Measurements from ENCODE around the gene ZNF358.

The ZNF358 gene

DNA sequence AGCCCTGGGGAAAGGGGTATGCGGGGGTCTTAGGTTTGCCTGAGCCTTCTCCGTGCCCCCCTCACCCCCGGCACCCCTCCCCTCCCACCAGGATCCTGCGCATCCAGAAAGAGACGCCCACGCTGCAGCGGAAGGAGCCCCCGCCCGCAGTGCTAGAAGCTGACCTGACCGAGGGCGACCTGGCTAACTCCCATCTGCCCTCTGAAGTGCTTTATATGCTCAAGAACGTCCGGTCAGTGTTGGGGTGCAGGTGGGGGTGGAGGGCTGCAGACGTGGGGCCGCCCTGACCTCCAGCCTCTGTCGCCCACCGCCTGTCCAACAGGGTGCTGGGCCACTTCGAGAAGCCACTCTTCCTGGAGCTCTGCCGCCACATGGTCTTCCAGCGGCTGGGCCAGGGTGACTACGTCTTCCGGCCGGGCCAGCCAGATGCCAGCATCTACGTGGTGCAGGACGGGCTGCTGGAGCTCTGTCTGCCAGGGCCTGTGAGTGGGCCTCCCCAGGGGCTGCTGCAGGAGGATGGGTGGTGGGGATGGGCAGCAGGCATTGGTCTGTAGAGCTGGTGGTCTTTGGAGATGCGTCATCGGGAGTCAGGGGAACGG lies 24.0 kb downstream of the ZNF358 start:
- no peaks in the 10 kb centered on the region for H3K27me3 ChIP-seq (ENCODE audit: insufficient read depth, low read length)
- TF ChIP-seq, protein P1, sequence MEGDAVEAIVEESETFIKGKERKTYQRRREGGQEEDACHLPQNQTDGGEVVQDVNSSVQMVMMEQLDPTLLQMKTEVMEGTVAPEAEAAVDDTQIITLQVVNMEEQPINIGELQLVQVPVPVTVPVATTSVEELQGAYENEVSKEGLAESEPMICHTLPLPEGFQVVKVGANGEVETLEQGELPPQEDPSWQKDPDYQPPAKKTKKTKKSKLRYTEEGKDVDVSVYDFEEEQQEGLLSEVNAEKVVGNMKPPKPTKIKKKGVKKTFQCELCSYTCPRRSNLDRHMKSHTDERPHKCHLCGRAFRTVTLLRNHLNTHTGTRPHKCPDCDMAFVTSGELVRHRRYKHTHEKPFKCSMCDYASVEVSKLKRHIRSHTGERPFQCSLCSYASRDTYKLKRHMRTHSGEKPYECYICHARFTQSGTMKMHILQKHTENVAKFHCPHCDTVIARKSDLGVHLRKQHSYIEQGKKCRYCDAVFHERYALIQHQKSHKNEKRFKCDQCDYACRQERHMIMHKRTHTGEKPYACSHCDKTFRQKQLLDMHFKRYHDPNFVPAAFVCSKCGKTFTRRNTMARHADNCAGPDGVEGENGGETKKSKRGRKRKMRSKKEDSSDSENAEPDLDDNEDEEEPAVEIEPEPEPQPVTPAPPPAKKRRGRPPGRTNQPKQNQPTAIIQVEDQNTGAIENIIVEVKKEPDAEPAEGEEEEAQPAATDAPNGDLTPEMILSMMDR (IDR thresholded peaks at IDR 0.05; ENCODE audit: low read length) = no peak
- TF ChIP-seq EZH2 (IDR thresholded peaks at IDR 0.05; ENCODE audit: borderline replicate concordance, low read length) = no peak
- H3K36me3 ChIP-seq (ENCODE audit: insufficient read depth, low read length) = peaks cover 47% of the 10 kb centered on the region
- no peak overlapping the region for H3K4me2 ChIP-seq (ENCODE audit: low read length)
- no peaks in the 10 kb centered on the region for H3K9me3 ChIP-seq (ENCODE audit: low read length)
- no peak overlapping the region for H3K27ac ChIP-seq (ENCODE audit: low read depth, low read length, poor library complexity, severe bottlenecking)
- peaks cover 8% of the 10 kb centered on the region for H3K4me1 ChIP-seq (ENCODE audit: insufficient read depth, low read length, severe bottlenecking)
- no peak overlapping the region for H2AFZ ChIP-seq (ENCODE audit: low read length)
- no peak overlapping the region for H3K9ac ChIP-seq (ENCODE audit: low read length)
- no peak overlapping the region for H3K4me3 ChIP-seq (ENCODE audit: low read depth, low read length, poor library complexity, severe bottlenecking)
- no peaks in the 10 kb centered on the region for H3F3A ChIP-seq (ENCODE audit: insufficient read depth, low read length)
- H3K79me2 ChIP-seq (ENCODE audit: insufficient read depth, low read length) = no peaks in the 10 kb centered on the region
- no peaks in the 10 kb centered on the region for H3K9me2 ChIP-seq (ENCODE audit: low read depth, low read length)
- no peaks in the 10 kb centered on the region for H4K20me1 ChIP-seq (ENCODE audit: insufficient read depth, low read length)

DNA sequence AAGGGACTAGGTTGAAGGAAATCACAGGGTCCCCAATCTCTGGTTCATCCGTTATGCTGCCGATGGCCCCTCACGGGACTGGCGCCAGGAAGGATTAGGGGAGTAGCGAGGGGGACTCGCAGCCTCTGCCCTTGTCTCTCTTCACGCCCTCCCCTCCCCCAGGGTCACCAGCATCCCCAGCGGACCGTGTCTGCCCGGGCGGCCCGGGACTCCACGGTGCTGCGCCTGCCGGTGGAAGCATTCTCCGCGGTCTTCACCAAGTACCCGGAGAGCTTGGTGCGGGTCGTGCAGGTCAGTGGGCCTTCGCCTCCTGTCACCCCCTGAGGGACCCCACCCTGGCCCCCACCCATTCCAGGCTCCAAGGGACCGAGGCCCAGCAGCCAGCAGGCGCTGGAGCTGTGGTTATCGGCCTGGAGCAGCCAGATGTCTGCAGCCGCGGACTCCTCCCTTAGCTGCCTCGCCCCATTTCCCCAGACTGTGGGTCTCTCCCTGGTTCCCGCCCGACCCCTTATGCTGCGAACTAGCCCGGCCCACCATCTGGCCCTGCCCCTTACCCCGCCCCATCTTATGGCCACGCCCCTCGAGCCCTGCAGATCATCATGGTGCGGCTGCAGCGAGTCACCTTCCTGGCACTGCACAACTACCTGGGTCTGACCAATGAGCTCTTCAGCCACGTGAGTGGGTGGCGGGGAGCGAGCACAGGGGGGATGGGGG lies 25.0 kb downstream of the ZNF358 start:
- Histone ChIP-seq H3K79me2 (ENCODE audit: insufficient read depth, low read length) (no peaks in the 10 kb centered on the region), H3K9me2 (ENCODE audit: low read depth, low read length) (no peaks in the 10 kb centered on the region), H3K27me3 (ENCODE audit: insufficient read depth, low read length) (no peaks in the 10 kb centered on the region), H3K9me3 (ENCODE audit: low read length) (no peaks in the 10 kb centered on the region), H3F3A (ENCODE audit: insufficient read depth, low read length) (no peaks in the 10 kb centered on the region), H3K4me3 (ENCODE audit: low read depth, low read length, poor library complexity, severe bottlenecking) (no peak overlapping the region), H4K20me1 (ENCODE audit: insufficient read depth, low read length) (no peaks in the 10 kb centered on the region), H3K4me2 (ENCODE audit: low read length) (no peak overlapping the region), H3K4me1 (ENCODE audit: insufficient read depth, low read length, severe bottlenecking) (peaks cover 8% of the 10 kb centered on the region), H3K27ac (ENCODE audit: low read depth, low read length, poor library complexity, severe bottlenecking) (no peak overlapping the region), H2AFZ (ENCODE audit: low read length) (no peak overlapping the region), H3K9ac (ENCODE audit: low read length) (no peak overlapping the region), H3K36me3 (ENCODE audit: insufficient read depth, low read length) (peaks cover 54% of the 10 kb centered on the region)
- TF ChIP-seq EZH2 (IDR thresholded peaks at IDR 0.05; ENCODE audit: borderline replicate concordance, low read length) = no peak
- TF ChIP-seq, protein P1 (IDR thresholded peaks at IDR 0.05; ENCODE audit: low read length) = no peak

DNA sequence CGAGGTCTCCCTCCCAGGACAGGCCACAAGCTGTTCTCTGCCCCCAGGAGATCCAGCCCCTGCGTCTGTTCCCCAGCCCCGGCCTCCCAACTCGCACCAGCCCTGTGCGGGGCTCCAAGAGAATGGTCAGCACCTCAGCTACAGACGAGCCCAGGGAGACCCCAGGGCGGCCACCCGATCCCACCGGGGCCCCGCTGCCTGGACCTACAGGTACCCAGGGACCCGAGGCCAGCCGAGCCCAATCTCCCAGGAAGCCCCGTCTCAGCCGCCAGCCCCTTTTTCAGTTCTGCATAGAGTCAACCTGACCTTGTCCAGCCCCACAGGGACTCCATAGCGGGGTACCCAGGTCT lies 25.5 kb downstream of the ZNF358 start:
- no peak overlapping the region for H3K9ac ChIP-seq (ENCODE audit: low read length)

More for the DNA sequence above, 25.5 kb downstream of the ZNF358 start:
- no peaks in the 10 kb centered on the region for H3F3A ChIP-seq (ENCODE audit: insufficient read depth, low read length)
- no peaks in the 10 kb centered on the region for H4K20me1 ChIP-seq (ENCODE audit: insufficient read depth, low read length)
- no peak overlapping the region for H3K27ac ChIP-seq (ENCODE audit: low read depth, low read length, poor library complexity, severe bottlenecking)
- TF ChIP-seq, protein P1 (IDR thresholded peaks at IDR 0.05; ENCODE audit: low read length) = no peak
- TF ChIP-seq EZH2 (IDR thresholded peaks at IDR 0.05; ENCODE audit: borderline replicate concordance, low read length) = no peak
- H3K9me2 ChIP-seq (ENCODE audit: low read depth, low read length) = no peaks in the 10 kb centered on the region
- H3K79me2 ChIP-seq (ENCODE audit: insufficient read depth, low read length) = no peaks in the 10 kb centered on the region
- H3K36me3 ChIP-seq (ENCODE audit: insufficient read depth, low read length) = peaks cover 54% of the 10 kb centered on the region
- no peaks in the 10 kb centered on the region for H3K9me3 ChIP-seq (ENCODE audit: low read length)
- no peak overlapping the region for H3K4me3 ChIP-seq (ENCODE audit: low read depth, low read length, poor library complexity, severe bottlenecking)
- no peak overlapping the region for H3K4me2 ChIP-seq (ENCODE audit: low read length)
- no peaks in the 10 kb centered on the region for H3K27me3 ChIP-seq (ENCODE audit: insufficient read depth, low read length)
- peaks cover 4% of the 10 kb centered on the region for H3K4me1 ChIP-seq (ENCODE audit: insufficient read depth, low read length, severe bottlenecking)
- H2AFZ ChIP-seq (ENCODE audit: low read length) = no peak overlapping the region
